Liver (tissue), 3 donors: Measurements from ENCODE around the gene EBF4.

Source experiments
- ATF3 ChIP-seq: IDR thresholded peaks from 2 replicates; pipeline ENCODE4 v1.6.1; 2016; ENCODE audit warnings: antibody characterized with exemption
- CTCF ChIP-seq: fragments of 150-350 bp; IDR thresholded peaks from 2 replicates; pipeline ENCODE4 v1.5.1; 2017; ENCODE audit warnings: improper control_type of control experiment, low read depth, low read length; ENCODE audit not compliant: missing input control
- FOXA1 ChIP-seq: IDR thresholded peaks from 2 replicates; pipeline ENCODE4 v1.6.1; 2016; ENCODE audit warnings: antibody characterized with exemption
- JUND ChIP-seq, 2 donors: IDR thresholded peaks; 2 replicates each; pipeline ENCODE4 v1.6.1; 2016; ENCODE audit warnings: antibody characterized with exemption in 2 of 2
- MAX ChIP-seq: IDR thresholded peaks from 2 replicates; pipeline ENCODE4 v1.6.1; 2016; ENCODE audit warnings: antibody characterized with exemption
- REST ChIP-seq: IDR thresholded peaks from 2 replicates; pipeline ENCODE4 v1.6.1; 2016; ENCODE audit warnings: antibody characterized with exemption, mild to moderate bottlenecking
- TAF1 ChIP-seq: conservative IDR thresholded peaks from 2 replicates; pipeline ENCODE4 v1.6.1; 2016; ENCODE audit warnings: antibody characterized with exemption, mild to moderate bottlenecking
- ZBTB33 ChIP-seq: IDR thresholded peaks from 2 replicates; pipeline ENCODE4 v1.6.1; 2016; ENCODE audit warnings: antibody characterized with exemption
- donor health status: healthy.
- donor health status: healthy.

- no peak for TF ChIP-seq CTCF
- TF ChIP-seq MAX, result no peak
- TF ChIP-seq JUND (IDR thresholded peaks at IDR 0.05), result no peak
- no peak for TF ChIP-seq ATF3
- TF ChIP-seq ZBTB33, result no peak
- TF ChIP-seq FOXA1, result no peak
- TF ChIP-seq TAF1, result no peak
- no peak for TF ChIP-seq REST
These were observed 69.3 kb downstream of the EBF4 start for GRCh38 chr20:2761885-2762284.
